Tibial nerve (tissue), 3 donors: ENCODE results near the gene PABPN1.

ENCODE experiments used
- EP300 ChIP-seq, 2 donors: sonication (generic); formaldehyde crosslinking; IDR thresholded peaks; one replicate each; pipeline ENCODE4 v1.6.1; 2017; ENCODE audit warnings: antibody characterized with exemption in 2 of 2, mild to moderate bottlenecking in 1 of 2
- POLR2A ChIP-seq, 2 donors: fragments of 450-650 bp; IDR thresholded peaks; one replicate each; pipeline ENCODE4 v1.6.1; 2017; ENCODE audit warnings: antibody characterized with exemption in 2 of 2, mild to moderate bottlenecking in 2 of 2, moderate library complexity in 2 of 2

- TF ChIP-seq EP300 (IDR thresholded peaks at IDR 0.05) (no peak), POLR2A (IDR thresholded peaks at IDR 0.05) (no peak)
Observed at GRCh38 chr14:23357261-23357660, 36.0 kb downstream of the PABPN1 start.
